ENCODE results near the gene ACP5.

DNA sequence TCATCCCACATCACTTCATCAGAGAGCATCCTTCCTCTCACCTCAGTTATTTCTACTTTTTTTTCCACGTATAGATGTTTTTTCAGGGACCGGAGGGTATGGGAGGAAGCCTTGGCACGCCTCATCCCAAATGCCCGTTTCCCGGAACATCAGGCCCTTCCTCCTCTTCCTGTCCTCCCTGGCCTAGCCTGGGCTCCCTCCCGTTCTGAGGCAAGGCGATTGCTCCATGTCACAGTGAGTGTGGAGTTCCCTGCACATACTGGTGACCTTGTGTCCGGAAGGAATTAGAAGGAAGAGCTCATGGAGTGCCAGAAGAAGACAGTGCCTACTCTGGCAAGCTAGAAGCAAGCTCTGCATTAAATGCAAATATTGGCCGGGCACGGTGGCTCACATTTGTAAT is 18.7 kb upstream of the ACP5 start:
- TF ChIP-seq CTCF (conservative IDR thresholded peaks at IDR 0.05; ENCODE audit: low read depth, low read length) (no peak), EZH2 (IDR thresholded peaks at IDR 0.05; ENCODE audit: low read length, unreplicated experiment) (no peak)

Measured in PC-3 (cell line).